H1 (cell line): ENCODE measurements around the gene NADSYN1. TPM values are rescaled to one million over a fixed set of nuclear protein-coding genes. Genes with fewer than 3 reads are reported as not detected.

Source experiments
- CTCF ChIA-PET: fragments of 300-600 bp; sonication (Branson Sonifier 250); formaldehyde crosslinking; loops from one replicate; lab custom pipeline; 2021; ENCODE audit not compliant: partially characterized antibody; lab: Charles Lee
- POLR2A ChIA-PET: fragments of 300-600 bp; sonication (Branson Sonifier 250); formaldehyde crosslinking; loops from one replicate; lab custom pipeline; 2021; ENCODE audit warnings: inconsistent platforms; ENCODE audit not compliant: partially characterized antibody; lab: Charles Lee
- DNase-seq, 2 experiments: peaks; one replicate each; pipeline versions ENCODE4 v3.0.0 to v3.0.0-alpha.2; 2010 to 2022; ENCODE audit warnings: low spot score in 2 of 2, low read depth in 1 of 2, mixed read lengths in 1 of 2
- FAIRE-seq: peaks from 2 replicates; lab custom pipeline; 2011; peaks lifted over from hg19 to GRCh38; lab: Jason Lieb, UNC
- H2AFZ ChIP-seq: 2 replicates; pipeline ENCODE4 v1.8.1; 2012; ENCODE audit warnings: low read length, inconsistent platforms
- H2AK5ac ChIP-seq: 2 replicates; pipeline ENCODE4 v1.6.1; 2013; ENCODE audit warnings: low read depth, low read length
- H2BK120ac ChIP-seq: replicated peaks from 2 replicates; pipeline ENCODE3; 2013; ENCODE audit warnings: low read depth, low read length, inconsistent platforms
- H2BK12ac ChIP-seq: 2 replicates; pipeline ENCODE4 v1.6.1; 2013; ENCODE audit warnings: low read depth, low read length
- H2BK15ac ChIP-seq: 2 replicates; pipeline ENCODE4 v1.6.1; 2013; ENCODE audit warnings: low read length
- H2BK20ac ChIP-seq: 2 replicates; pipeline ENCODE4 v1.6.1; 2013; ENCODE audit warnings: low read length
- H2BK5ac ChIP-seq: 2 replicates; pipeline ENCODE4 v1.6.1; 2013; ENCODE audit warnings: low read depth, low read length
- H3K14ac ChIP-seq: 2 replicates; pipeline ENCODE4 v1.6.1; 2013; ENCODE audit warnings: inconsistent platforms; ENCODE audit not compliant: insufficient read length
- H3K18ac ChIP-seq: 2 replicates; pipeline ENCODE4 v1.6.1; 2013; ENCODE audit warnings: low read length; ENCODE audit errors: extremely low read depth
- H3K23ac ChIP-seq: 2 replicates; pipeline ENCODE4 v1.6.1; 2013; ENCODE audit warnings: inconsistent platforms; ENCODE audit not compliant: insufficient read length
- H3K23me2 ChIP-seq: 2 replicates; pipeline ENCODE4 v1.6.1; 2013; ENCODE audit warnings: low read depth, low read length
- H3K27ac ChIP-seq: 2 replicates; pipeline ENCODE4 v1.6.1; 2011; ENCODE audit warnings: low read depth, low read length, inconsistent platforms
- H3K27me3 ChIP-seq, 4 experiments: replicated peaks in 1 of 4; 1 replicate in 1 of 4; 2 replicates in 3 of 4; pipeline versions ENCODE4 v1.6.1 to v1.8.1; 2011 to 2013; ENCODE audit warnings: low read length in 3 of 4, mild to moderate bottlenecking in 3 of 4, inconsistent platforms in 2 of 4, mixed read lengths in 2 of 4, moderate library complexity in 1 of 4; ENCODE audit not compliant: control insufficient read depth in 3 of 4, insufficient read depth in 3 of 4; ENCODE audit errors: extremely low read depth in 1 of 4
- H3K36me3 ChIP-seq, 4 experiments: 2 replicates each; pipeline versions ENCODE4 v1.6.1 to v1.8.1; 2011 to 2013; ENCODE audit warnings: mild to moderate bottlenecking in 4 of 4, low read length in 3 of 4, moderate library complexity in 2 of 4, control low read depth in 1 of 4, inconsistent platforms in 1 of 4; ENCODE audit not compliant: insufficient read depth in 4 of 4, control insufficient read depth in 2 of 4
- H3K4ac ChIP-seq: replicated peaks from 2 replicates; pipeline ENCODE3; 2013; ENCODE audit warnings: low read length, low read depth, mixed read lengths, inconsistent platforms; ENCODE audit not compliant: insufficient read length
- H3K4me1 ChIP-seq, 4 experiments: replicated peaks in 1 of 4; 1 replicate in 1 of 4; 2 replicates in 3 of 4; pipeline versions ENCODE4 v1.6.1 to v1.8.1; 2011 to 2013; ENCODE audit warnings: low read length in 3 of 4, inconsistent platforms in 2 of 4, mixed read lengths in 1 of 4; ENCODE audit not compliant: insufficient read depth in 4 of 4, control insufficient read depth in 3 of 4
- H3K4me2 ChIP-seq, 2 experiments: 2 replicates each; pipeline versions ENCODE4 v1.6.1 to v1.8.1; 2011 to 2013; ENCODE audit warnings: low read depth in 2 of 2, low read length in 2 of 2, control low read depth in 1 of 2, inconsistent platforms in 1 of 2, mild to moderate bottlenecking in 1 of 2; ENCODE audit not compliant: insufficient read depth in 1 of 2
- H3K4me3 ChIP-seq, 4 experiments: fragments of 200-600, 300-600 bp in 1 of 4; sonication (generic), shearing (Covaris generic), sonication (Bioruptor Twin) in 1 of 4; 2 replicates each; pipeline versions ENCODE4 v1.5.1 to v1.8.1; 2011 to 2016; ENCODE audit warnings: low read length in 4 of 4, low read depth in 3 of 4, control low read depth in 2 of 4, inconsistent platforms in 2 of 4, mild to moderate bottlenecking in 2 of 4, mixed read lengths in 1 of 4, moderate library complexity in 1 of 4; ENCODE audit not compliant: insufficient read depth in 2 of 4; ENCODE audit errors: extremely low read depth in 1 of 4
- H3K56ac ChIP-seq: replicated peaks from 2 replicates; pipeline ENCODE3; 2013; ENCODE audit warnings: low read depth, mild to moderate bottlenecking, mixed read lengths, low read length, inconsistent platforms; ENCODE audit not compliant: insufficient read length
- H3K79me1 ChIP-seq: 2 replicates; pipeline ENCODE4 v1.6.1; 2013; ENCODE audit warnings: low read depth, low read length, control low read depth
- H3K79me2 ChIP-seq, 2 experiments: 2 replicates each; pipeline versions ENCODE4 v1.6.1 to v1.8.1; 2012 to 2013; ENCODE audit warnings: low read length in 2 of 2, mild to moderate bottlenecking in 2 of 2, inconsistent platforms in 1 of 2; ENCODE audit not compliant: insufficient read depth in 2 of 2, control insufficient read depth in 1 of 2
- H3K9ac ChIP-seq, 4 experiments: replicated peaks in 1 of 4; 1 replicate in 1 of 4; 2 replicates in 3 of 4; pipeline versions ENCODE4 v1.6.1 to v1.8.1; 2011 to 2013; ENCODE audit warnings: low read depth in 3 of 4, low read length in 3 of 4, control low read depth in 2 of 4, mild to moderate bottlenecking in 2 of 4, moderate library complexity in 2 of 4, inconsistent platforms in 1 of 4; ENCODE audit errors: extremely low read depth in 1 of 4
- H3K9me3 ChIP-seq, 2 experiments: 2 replicates each; pipeline versions ENCODE4 v1.6.1 to v1.8.1; 2012 to 2013; ENCODE audit warnings: mild to moderate bottlenecking in 2 of 2, moderate library complexity in 2 of 2, control low read depth in 1 of 2, inconsistent platforms in 1 of 2, low read depth in 1 of 2, low read length in 1 of 2, mixed read lengths in 1 of 2; ENCODE audit not compliant: insufficient read depth in 2 of 2
- H4K20me1 ChIP-seq, 2 experiments: replicated peaks in 1 of 2; 2 replicates each; pipeline versions ENCODE3 to v1.8.1; 2011 to 2013; ENCODE audit warnings: inconsistent platforms in 2 of 2, low read length in 2 of 2, mild to moderate bottlenecking in 1 of 2; ENCODE audit not compliant: insufficient read depth in 2 of 2, control insufficient read depth in 1 of 2
- H4K5ac ChIP-seq: 2 replicates; pipeline ENCODE4 v1.6.1; 2013; ENCODE audit warnings: low read length, low read depth, mixed read lengths, inconsistent platforms; ENCODE audit not compliant: insufficient read length
- H4K8ac ChIP-seq: 2 replicates; pipeline ENCODE4 v1.8.0; 2013; ENCODE audit warnings: mild to moderate bottlenecking, moderate library complexity, low read length, inconsistent platforms; ENCODE audit not compliant: insufficient read depth; ENCODE audit errors: extremely low read depth
- H4K91ac ChIP-seq: replicated peaks from 2 replicates; pipeline ENCODE3; 2013; ENCODE audit warnings: low read length, mixed read lengths, inconsistent platforms; ENCODE audit not compliant: insufficient read length
- BRCA1 ChIP-seq: IDR thresholded peaks from 2 replicates; pipeline ENCODE4 v1.6.1; 2012; ENCODE audit warnings: low read depth, low read length, improper control_type of control experiment
- CHD2 ChIP-seq: IDR thresholded peaks from 2 replicates; pipeline ENCODE4 v1.6.1; 2012; ENCODE audit warnings: low read length, improper control_type of control experiment
- MAFK ChIP-seq: IDR thresholded peaks from 2 replicates; pipeline ENCODE4 v1.6.1; 2012; ENCODE audit warnings: low read depth, mild to moderate bottlenecking, improper control_type of control experiment, low read length
- NRF1 ChIP-seq: IDR thresholded peaks from 2 replicates; pipeline ENCODE4 v1.6.1; 2011; ENCODE audit warnings: mild to moderate bottlenecking, low read depth, low read length, improper control_type of control experiment
- POU5F1 ChIP-seq: IDR thresholded peaks from 2 replicates; pipeline ENCODE4 v1.6.1; 2011; ENCODE audit warnings: low read depth, mild to moderate bottlenecking, low read length, moderate library complexity
- RFX5 ChIP-seq: IDR thresholded peaks from 2 replicates; pipeline ENCODE4 v1.6.1; 2011; ENCODE audit warnings: low read depth, low read length, improper control_type of control experiment, borderline replicate concordance
- SAP30 ChIP-seq: fragments of 300-600 bp; sonication (generic); IDR thresholded peaks from 2 replicates; pipeline ENCODE4 v1.7.1; 2012; ENCODE audit warnings: low read length, moderate library complexity, mild to moderate bottlenecking, inconsistent platforms; ENCODE audit not compliant: insufficient read depth, insufficient replicate concordance
- SIX5 ChIP-seq: IDR thresholded peaks from 2 replicates; pipeline ENCODE4 v1.6.1; 2011; ENCODE audit warnings: mild to moderate bottlenecking, low read depth, low read length
- TAF1 ChIP-seq: IDR thresholded peaks from 2 replicates; pipeline ENCODE4 v1.6.1; 2011; ENCODE audit warnings: mild to moderate bottlenecking, low read depth, low read length
- TCF12 ChIP-seq: IDR thresholded peaks from 2 replicates; pipeline ENCODE4 v1.6.1; 2011; ENCODE audit warnings: low read depth, mild to moderate bottlenecking, low read length
- USF2 ChIP-seq: IDR thresholded peaks from 2 replicates; pipeline ENCODE4 v1.6.1; 2011; ENCODE audit warnings: low read length, improper control_type of control experiment
- WGBS, 2 experiments: shearing (Covaris generic) in 1 of 2; methylation state at CpG; one replicate each; pipeline versions ENCODE4 v1.1.6 to v1.1.7; 2013 to 2015; ENCODE audit warnings: low lambda C conversion rate in 2 of 2, mixed read lengths in 2 of 2, inconsistent platforms in 1 of 2, low coverage in 1 of 2, missing lambda C conversion rate in 1 of 2; ENCODE audit not compliant: insufficient replicate concordance in 2 of 2, insufficient coverage in 1 of 2, insufficient read length in 1 of 2; ENCODE audit errors: extremely low coverage in 1 of 2, missing lambda C conversion rate in 1 of 2; 5-methylcytosine and 5-hydroxymethylcytosine counted together
- polyA plus RNA-seq, 7 experiments: library from polyadenylated mRNA; depleted of rRNA in 3 of 7; stranded (reverse) in 5 of 7; unstranded in 2 of 7; fragments of >200 nt in 5 of 7; fragments of 200-250 nt in 2 of 7; gene quantifications; 1 replicate in 5 of 7; 2 replicates in 1 of 7; 4 replicates in 1 of 7; pipeline versions ENCODE4 v1.2.1 to v1.2.3, GENCODE V29; 2011 to 2013; ENCODE audit warnings: missing spikeins in 2 of 7, mixed read lengths in 2 of 7
- total RNA-seq: library from RNA; stranded (reverse); fragmentation: NEBNext Ultra II Directional; extraction: Animal tissue kit (Norgen Biotek cat#: 25700); gene quantifications from 2 replicates; pipeline ENCODE4 v1.2.1, GENCODE V29; 2021

The NADSYN1 gene
- total and polyA plus RNA-seq, 2 of the 8 experiments (the other 6 are each of a cell fraction or from before 2014, with no cell fraction given): 38.3 to 38.6 TPM

DNA sequence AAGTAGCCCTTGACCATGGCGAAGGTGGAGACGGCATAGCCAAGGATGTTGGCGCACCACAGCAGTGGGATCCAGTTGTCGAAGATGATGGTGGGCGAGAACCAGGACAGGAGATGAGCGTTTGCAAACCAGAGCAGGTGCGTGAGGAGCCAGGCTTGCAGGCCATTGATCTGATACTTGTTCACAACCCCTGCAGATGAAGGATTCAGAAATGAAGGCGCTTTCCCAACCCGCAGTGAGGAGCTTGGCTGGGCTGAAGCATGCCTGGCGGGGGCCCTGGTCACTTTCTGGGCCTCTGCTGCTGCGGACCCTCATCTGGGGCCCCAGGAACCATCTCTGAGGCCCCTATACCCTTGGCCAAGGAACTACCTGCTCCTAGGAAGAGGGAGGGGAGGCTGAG, 11.8 kb upstream of the NADSYN1 start:
- Histone ChIP-seq H3K4ac (no peak overlapping the region), H4K20me1 (peaks cover 7 to 38% of the 10 kb centered on the region in 2 experiments), H3K56ac (no peak overlapping the region), H2AK5ac (no peak overlapping the region), H3K9ac (no peak overlapping the region; a peak in 1 of 7 replicates), H3K4me2 (no peak overlapping the region), H3K18ac (no peak overlapping the region), H3K23ac (no peak overlapping the region), H3K27me3 (no peaks in the 10 kb centered on the region), H4K8ac (no peak overlapping the region), H2BK120ac (no peak overlapping the region), H3K4me3 (no peak overlapping the region), H3K23me2 (peaks cover 6% of the 10 kb centered on the region; the same call in 1 of the 2 replicates), H2BK20ac (no peak overlapping the region), H4K5ac (no peak overlapping the region), H4K91ac (no peak overlapping the region), H3K27ac (no peak overlapping the region), H3K79me1 (peaks cover 13% of the 10 kb centered on the region), H2AFZ (no peak overlapping the region), H3K36me3 (peaks cover 51 to 96% (median 79%) of the 10 kb centered on the region in 4 experiments), H2BK15ac (no peak overlapping the region), H3K4me1 (no peaks in the 10 kb centered on the region), H2BK5ac (no peak overlapping the region; the same call in 1 of the 2 replicates), H3K79me2 (peaks cover 0 to 14% of the 10 kb centered on the region in 2 experiments; a peak in 2 of 4 replicates), H3K9me3 (no peaks in the 10 kb centered on the region), H3K14ac (no peak overlapping the region), H2BK12ac (no peak overlapping the region)
- DNase-seq: no peak
- TF ChIP-seq USF2 (no peak), SAP30 (no peak), NRF1 (no peak), TCF12 (no peak), POU5F1 (no peak), RFX5 (no peak), MAFK (no peak), CHD2 (no peak), TAF1 (no peak), BRCA1 (no peak), SIX5 (no peak)
- ChIA-PET POLR2A (no interaction called here), CTCF (interaction anchor here (0.9 kb wide), 1 partner anchor 19 kb away, joined by 3 read pairs; no protein-coding TSS in a partner anchor)
- FAIRE-seq: no peak
- WGBS, 2 experiments: 89% methylated on average over 11 of the region's 11 CpGs; no CpG with 5 or more reads in 1 of the 2 experiments
